Measurements from ENCODE around the gene ETV3L.

DNA sequence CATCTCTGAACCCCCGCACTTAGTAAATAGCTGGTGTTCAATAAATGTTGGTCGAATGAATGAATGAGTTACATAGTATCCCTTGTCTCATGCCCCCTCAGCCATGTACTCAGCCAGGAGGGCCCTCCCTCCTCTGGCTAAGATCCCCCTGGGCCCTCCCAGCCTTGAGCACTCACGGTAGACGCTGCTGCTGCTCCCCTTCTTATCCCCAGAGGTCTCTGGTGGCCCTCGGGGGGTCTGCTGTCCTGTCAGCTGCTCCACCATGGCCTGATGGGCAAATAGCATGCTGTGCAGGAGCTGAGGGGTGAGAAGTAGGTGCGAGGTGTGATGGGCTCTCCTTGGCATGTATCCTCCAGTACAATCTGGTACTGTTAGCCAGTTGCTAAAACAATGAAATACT, 1.9 kb downstream of the ETV3L start:
- TF ChIP-seq, protein P1, sequence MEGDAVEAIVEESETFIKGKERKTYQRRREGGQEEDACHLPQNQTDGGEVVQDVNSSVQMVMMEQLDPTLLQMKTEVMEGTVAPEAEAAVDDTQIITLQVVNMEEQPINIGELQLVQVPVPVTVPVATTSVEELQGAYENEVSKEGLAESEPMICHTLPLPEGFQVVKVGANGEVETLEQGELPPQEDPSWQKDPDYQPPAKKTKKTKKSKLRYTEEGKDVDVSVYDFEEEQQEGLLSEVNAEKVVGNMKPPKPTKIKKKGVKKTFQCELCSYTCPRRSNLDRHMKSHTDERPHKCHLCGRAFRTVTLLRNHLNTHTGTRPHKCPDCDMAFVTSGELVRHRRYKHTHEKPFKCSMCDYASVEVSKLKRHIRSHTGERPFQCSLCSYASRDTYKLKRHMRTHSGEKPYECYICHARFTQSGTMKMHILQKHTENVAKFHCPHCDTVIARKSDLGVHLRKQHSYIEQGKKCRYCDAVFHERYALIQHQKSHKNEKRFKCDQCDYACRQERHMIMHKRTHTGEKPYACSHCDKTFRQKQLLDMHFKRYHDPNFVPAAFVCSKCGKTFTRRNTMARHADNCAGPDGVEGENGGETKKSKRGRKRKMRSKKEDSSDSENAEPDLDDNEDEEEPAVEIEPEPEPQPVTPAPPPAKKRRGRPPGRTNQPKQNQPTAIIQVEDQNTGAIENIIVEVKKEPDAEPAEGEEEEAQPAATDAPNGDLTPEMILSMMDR (IDR thresholded peaks at IDR 0.05) = no peak
- no peak for TF ChIP-seq POLR2A (IDR thresholded peaks at IDR 0.05)

Data from Peyer's patch (tissue), 4 donors.